Stimulated activated CD8-positive, alpha-beta memory T cell treated with anti-CD3 and anti-CD28 coated beads, Interleukin-7, amount 100 ng/mL, for 48 hours (primary cell): ENCODE data around the gene GPC4.

Source experiments
- DNase-seq, 2 donors: peaks; one replicate each; pipeline ENCODE4 v3.0.0-alpha.2; 2020; ENCODE audit warnings: low read depth in 1 of 2; ENCODE audit errors: extremely low read depth in 1 of 2

The GPC4 gene

DNA sequence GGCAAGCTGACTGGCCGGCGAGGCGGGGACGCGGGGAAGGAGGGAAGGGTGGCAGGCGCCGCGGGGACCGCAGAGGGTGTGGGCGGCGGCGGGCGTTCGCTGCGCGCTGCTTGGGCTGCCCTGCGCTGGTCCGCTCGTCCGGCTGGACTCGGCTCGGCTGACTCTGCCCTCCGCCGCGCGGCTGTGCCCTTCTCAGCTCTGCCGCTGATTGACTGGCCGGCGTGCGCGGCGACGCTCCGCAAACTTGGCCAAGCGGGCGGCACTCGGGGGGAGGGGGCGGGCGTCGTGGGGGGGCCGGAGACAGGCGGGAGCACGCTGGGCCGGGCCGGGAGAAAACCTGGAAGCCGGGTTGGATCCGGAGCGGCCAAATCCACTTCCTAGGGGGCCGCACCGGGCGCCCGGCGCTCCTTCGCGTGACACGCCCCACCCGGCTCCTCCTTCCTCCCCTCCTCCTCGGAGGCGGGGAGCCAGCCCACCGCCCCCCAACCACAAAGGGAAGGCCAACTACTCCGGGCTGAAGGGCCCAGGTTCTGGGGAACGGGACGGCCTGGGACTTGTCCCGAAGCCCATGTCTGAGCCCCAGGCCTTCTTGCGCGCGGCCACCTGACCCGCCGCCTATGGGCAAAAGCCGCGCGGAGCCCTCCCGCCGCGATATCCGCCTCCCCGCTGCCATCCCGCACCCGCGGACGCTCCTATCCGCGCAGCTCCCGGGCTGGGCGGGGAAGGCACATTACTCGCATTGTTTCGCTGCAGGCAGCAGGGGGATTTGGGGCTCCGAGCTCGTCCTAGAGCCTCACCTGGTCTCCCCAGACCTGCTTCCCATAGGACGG is at the start of gene GPC4:
Gene GPC4 (minus strand): TSS at position 214 of the 830 bp plus-strand sequence. CDS start 524 bp downstream, outside the sequence.
- no peak for DNase-seq

DNA sequence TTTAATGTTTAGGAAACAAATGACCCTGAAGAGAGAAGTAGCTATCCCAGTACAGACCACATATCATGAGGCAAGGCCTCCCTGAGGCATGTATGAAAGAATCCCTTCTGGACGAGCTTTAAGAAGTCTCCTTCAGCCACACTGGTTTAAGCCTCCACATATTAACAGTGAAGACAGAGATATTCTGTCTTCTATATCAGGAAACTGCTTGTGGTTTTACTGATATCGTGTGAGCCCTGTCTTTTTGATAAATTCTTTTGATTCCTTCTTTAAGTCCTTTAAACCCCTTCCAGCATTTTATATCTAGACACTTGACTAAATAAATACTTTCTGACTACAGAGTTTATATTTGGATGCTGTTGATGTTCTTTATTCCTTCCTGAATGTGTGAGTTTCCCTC is 45.9 kb upstream of the GPC4 start:
- no peak for DNase-seq

DNA sequence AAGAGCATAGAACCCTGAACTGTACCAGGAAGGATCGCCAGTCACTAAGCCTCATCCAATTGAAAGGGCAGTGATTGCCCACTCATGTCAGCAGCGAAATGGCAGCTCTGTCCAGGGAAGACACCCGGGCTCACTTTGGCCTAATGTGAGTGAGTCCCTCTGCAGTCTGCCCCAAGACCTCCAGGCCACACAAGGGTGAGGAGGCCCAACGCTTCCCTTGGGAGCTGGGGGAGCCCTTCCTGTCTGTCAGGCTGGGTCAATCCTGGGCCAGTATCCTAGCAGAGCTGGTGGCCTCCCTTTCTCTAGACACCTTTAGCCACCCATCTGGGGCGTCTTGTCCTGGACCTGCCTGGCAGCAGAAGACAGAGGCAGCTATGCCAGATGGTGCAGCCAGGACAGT is 39.6 kb upstream of the GPC4 start:
- no peak for DNase-seq

DNA sequence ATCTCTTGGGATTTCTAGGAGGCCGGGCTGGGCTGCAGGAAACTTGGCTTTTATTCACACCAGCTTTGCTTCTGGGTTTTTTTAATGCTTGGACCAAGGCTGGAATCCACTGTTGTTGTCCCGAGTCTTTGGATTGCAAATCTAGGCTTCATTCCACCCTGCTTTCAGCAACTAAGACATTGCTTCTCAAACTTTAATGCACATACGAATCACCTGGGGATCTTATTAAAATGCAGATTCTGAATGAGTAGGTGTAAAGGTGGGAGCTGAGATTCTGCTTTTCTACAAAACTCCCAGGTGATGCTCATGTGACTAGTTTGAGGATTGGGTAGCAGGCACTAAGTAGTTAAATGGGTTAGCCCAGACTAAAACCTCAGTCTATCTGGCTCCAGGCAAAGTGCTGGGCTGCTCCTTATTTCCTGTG is 39.2 kb upstream of the GPC4 start:
- no peak for DNase-seq

DNA sequence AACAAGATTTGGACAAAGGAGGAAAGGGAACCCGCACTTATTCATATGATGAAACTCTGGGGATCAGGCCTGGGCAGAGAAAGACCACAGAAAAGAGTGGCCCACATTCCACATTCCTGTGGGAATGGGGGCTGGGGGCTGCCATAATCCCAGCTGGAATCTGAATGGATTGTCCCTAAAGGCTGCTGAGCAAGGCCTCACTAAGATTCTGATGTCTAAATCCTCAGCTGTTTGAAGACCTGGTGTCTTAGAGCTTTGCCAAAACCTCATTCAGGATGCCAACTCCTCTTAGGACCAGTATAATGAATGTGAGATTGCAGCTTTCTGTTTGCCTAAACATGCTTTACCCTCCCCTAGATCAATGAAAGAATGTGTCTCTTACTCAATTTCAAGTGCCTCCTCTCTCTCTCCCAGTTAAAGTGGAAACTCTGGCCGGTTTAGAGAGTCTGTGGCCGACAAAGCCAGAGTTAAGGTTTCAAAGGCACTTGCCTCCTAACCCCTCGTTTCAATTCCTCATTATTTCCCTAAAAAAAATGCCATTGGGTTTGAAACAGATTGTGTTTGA is 33.3 kb upstream of the GPC4 start:
- no peak for DNase-seq

DNA sequence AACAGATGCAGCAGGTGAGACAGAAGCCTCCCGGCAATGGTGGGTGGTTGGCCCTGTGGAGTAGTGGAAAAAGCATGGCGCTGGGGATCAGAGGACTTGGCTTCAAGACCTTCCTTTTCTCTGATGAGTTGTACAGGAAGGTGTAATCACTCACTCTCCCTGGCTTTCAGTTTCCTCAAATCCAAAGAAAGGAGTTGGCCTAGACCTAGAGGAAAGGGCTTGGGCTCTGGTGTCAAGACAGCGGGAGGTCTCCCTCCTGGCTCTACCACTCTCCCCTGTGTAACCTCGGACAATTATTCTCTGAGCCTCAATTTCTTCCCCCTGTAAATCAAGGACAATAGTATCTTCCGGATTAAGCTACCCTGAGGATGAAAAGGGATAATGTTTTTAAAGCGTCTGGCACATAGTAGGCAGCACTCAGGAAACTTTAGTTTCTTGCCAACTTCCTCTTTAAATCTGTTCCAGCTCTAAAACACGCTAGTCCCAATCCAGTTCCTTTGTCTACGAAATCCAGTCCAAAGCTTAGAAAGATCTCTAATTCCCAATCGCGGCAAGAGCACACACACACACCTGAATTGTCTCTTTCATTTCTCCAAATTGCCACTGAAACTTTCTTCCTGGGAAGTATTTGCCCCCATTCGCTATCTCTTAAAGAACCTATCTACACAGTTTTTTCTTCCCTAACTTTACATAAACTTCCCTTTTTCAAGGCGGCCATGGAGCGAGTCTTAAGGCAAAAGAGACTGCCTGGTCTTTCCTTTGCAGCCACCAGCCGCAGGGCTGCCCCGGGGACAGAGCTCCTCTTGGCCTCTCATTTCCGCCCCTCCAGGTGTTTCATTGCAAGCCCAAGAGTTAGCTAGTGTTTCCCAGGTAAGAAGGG is 29.9 kb upstream of the GPC4 start:
- no peak for DNase-seq

DNA sequence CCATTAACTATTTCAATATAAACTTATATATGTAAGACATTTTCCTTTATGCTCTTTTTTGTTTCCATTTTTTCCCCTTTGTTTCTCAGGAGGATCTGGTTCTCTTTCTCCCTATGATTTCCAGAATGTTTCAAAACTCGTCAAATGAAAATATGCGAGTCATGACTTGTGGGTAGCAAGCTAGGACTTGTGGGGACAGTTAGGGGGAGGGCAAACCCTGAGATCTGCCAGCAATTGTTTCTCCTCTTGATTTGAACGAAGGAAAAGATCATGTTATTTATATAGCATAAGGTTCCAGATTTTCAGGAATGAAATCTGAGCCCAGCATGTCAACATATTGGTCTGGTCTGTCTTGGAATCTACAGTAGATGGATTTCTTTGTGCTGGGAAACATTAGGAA is 28.9 kb upstream of the GPC4 start:
- no peak for DNase-seq

DNA sequence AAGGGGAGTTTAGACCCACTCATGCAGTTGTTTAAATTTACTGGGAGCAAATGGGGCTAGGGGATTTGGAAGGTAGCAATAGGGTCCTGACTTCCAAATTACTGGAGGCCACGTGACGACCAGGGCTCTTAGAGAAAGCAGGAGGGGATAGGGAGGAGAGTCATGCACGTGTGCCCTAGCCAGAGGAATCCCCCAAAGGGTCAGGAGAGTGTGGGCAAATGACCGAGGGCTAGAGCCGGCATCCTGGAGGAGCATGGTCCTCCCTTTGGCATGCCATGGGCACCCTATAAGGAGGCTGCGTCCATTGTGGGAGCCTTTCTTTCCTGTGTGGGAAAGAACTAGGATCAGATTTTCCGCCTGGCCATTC is 25.5 kb upstream of the GPC4 start:
- DNase-seq, result no peak

DNA sequence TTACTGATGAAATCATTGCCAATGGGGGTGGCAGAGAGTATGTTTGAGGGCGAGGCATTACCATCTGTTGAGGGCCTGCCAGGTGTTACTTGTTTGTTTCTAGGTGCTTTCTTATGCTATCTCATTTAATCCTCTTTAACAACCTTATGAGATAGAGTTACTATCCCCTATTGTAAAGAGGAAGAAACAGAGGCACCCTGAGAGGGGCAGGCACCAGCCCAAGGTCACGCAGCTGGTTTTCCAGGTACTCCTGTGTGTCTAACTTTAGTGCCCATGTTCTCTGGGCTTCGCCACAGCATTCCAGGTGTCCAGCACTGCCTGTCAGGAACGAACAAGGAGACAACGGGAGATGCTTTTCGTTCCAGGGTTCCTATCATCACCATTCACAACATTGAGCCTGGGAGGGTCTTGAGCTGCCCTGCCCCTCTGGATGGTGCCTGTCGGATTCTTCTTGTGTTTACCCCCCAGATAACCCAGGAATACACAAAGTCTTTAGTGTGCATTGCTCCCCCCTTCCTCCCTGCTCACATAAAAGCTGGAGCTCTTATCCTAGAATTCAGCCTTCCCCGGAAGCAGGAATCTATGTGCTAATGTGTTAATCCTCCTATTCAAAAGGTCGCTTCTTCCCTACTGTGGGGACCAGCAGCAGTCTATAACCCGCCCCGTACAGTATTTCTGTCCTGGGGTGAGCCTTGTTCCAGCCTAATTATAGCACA is 24.9 kb upstream of the GPC4 start:
- DNase-seq, result no peak

DNA sequence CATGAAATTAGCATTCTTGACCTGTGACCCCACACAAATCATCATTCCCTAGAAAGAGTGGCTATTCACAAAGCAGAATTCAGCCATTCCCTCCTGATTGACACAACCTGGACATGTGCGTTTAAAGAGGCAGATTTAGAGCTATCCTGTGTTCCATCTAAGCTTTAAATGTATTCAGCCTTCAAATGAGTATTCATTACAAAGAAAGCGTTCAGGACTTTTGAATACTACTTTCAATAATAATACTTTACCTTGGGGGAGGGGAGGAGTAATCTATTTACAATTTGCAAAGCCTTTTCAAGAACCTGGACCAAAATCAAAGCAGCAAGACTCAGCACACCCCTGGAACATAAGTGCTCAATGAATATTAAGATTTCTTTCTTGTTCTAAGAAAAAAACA is 22.5 kb upstream of the GPC4 start:
- no peak for DNase-seq

DNA sequence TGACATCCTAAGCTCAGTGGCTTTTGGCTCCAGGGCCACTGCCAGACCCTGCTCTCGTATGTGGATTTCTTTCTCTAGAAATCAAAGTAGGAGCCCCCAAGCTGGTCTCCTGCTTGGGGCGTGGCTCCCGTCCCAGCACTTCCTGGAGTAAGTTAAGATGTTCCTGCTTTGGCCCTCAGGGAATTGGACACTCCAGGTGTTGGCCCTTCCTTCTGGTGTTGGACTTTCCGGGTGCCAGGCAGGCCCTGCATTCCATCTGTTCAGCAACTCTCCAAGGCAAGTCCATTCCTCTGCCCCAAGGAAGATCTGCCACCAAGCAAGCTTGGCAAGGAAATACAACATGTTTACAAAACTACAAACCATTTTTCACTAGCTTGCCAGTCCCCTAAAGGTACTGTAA is 22.1 kb upstream of the GPC4 start:
- DNase-seq, result no peak

DNA sequence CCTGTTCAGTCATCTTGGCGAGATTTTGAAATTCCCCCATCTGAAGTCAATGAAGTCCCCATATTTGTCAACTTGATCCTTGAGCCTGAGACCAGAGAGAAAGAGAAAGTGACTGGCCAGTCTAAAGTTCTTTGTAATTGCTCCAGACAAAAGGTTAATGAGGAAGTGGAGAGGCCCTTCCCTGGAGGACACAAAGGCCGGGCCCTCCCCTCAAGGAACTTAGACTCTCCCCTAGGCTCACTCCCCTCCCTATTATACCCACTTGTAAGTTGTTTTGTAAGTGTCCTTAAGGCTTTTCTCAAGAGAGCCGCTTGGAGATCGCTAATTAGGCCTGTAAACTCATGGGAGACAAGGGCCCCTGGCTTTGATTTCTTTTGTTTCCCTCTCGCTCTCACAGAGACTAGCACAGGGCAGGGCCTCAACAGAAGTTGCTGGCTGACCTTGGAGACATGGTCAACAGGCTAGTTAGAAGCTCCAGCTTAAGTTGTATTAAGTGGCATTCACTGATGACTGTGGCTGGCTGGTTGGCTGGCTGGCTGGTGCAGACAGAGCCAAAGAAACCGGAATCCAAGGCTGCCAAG is 20.3 kb upstream of the GPC4 start:
- DNase-seq, result no peak

DNA sequence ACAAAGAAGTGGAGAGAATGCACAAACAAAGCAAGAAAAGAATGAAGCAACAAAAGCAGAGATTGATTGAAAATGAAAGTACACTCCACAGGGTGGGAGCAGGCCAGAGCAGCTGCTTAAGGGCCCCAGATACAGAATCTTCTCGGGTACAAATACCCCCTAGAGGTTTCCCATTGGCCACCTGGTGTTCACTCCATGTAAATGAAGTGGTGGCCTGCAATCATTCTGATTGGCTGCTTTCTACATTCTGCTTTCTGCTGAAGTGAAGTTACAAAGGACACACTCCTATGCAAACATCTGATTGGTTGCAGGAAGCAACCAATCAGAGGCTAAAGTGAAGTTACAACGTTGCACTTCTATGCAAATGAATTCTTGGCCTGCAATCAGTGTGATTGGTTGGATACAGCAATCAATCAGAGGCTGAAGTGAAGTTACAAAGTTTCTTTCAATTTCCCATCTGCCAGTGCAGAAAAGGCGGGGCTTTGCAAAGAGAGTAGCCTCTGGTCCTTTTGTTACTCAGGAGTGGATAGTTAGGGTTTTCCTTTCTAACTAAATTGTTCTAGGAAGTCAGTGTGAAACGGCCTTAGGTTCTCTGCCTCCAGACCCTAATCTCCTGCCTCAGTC is 19.0 kb upstream of the GPC4 start:
- DNase-seq, result no peak

DNA sequence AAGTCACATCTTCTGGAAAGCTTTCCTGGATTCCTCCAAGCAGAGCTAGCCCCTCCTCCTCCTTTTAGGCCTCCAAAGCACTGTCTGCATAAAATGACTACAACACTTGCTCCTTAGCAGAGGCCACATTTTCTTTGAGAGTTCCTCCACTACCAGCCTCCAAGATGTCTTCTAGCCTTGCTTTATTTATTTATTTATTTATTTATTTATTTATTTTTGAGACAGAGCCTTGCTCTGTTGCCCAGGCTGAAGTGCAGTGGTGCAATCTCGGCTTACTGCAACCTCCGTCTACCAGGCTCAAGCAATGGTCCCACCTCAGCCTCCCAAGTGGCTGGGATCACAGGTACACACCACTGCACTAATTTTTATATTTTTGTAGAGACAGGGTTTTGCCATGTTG is 4.6 kb upstream of the GPC4 start:
- no peak for DNase-seq

DNA sequence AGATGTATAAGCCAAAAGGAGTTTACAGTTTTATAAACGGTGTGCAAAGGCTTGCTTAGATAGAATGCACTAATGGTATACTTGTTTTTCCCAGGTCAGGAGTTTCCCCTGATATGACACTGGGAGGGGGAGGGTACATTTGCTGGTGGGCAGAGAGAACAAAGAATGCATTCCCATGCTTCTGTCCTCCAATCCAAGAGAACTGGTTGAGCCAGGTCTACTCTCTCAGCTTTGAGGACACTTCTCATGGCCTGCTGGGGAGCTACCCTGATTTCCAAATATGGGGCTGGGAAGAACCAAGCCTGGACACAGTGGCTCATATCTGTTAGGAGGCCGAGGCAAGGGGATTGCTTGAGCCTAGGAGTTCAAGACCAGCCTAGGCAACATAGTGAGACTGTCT is 3.3 kb upstream of the GPC4 start:
- DNase-seq, result no peak

DNA sequence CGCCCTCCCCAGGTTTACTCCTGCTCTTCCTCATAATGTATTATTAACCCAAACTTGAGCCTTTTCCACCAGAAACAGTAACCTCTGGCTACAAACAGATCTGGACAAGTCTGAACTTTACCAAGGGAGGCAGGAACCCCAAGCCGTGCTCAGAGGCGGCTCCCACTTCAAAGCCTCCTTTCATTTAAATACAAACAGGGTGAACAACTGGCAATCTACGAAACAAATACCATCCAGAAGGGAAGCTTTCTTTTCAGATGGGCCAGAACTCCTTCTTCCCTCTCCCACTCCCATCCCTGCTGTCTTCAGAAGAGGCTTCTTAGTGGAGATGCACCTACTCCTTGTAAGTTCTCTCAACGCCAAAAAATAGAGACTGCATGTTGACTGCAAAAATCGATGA is 2.1 kb upstream of the GPC4 start:
- DNase-seq, result no peak

DNA sequence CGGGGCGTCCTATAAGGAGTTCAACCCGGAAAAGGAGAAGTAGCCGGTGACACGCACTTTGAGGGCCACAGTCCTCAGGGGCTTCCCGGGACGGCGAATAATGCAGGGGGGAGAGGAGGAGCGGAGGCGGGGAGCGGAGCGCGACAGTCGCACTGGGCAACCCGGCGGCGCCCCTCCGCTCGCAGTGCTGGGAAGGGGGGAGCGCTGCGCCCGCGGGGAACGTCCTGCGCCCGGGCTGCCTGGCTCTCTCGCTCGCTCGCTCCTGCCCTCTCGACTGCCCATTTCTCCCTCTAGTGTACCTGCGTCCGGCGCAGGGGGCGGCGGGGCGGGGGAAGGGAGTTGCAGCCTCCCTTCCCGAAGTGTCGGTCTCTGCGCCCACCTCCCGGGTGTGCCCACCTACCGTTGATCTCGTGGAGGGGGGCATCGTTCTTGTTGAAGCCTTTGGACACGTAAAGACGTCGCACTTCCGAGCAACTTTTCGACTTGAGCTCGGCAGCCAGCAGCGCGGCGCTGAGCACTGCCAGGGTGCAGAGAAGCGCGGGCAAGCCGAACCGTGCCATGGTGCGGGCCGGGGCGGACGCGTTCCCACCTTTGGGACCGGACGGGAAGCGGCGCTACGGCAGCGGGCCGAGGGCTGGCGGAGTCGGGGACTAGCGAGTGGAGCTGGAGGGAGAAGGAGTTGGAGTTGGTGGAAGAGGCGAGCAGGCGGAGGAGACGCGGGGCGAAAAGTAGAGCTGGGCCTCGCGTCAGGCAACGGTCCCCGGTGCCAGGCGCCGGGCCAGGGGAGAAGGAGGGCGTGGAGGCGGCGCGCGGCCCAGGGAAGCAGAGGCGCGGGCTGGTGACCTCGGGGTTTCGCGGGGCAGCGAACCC is 648 bp downstream of the GPC4 start:
- no peak for DNase-seq

DNA sequence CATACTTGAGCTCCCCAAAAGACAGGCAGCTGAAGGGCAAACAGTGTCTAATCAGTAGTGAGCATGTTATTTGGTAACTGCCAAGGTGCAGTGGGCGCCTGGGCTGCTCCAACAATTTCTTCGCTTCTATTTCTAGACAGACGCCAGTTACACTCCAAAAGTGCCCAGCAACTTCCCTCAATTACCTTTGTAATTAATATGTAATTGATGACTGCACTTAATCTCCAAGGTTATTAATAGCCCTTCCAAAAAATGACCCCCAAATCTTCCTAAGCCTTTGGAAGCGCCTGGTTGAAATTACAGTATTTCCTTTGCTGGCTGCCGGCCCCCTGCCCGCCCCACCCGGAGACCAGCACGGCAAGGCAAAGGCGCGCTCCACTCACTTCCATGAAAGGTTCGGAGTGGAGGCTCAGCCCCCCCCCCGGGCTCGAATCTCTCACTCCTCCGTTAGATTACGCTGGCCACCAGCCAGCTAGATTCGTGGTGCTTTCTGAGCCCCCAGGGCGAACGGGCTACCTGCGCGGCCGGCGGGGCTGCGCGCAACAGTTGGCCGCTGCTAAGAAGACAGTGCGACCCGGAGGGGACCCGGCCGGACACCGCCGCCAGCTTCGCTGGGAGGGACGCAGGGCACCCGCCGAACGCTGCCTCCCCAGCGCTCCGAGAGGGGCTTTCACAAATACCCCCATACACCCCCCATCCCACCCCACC is 1.9 kb downstream of the GPC4 start:
- no peak for DNase-seq

DNA sequence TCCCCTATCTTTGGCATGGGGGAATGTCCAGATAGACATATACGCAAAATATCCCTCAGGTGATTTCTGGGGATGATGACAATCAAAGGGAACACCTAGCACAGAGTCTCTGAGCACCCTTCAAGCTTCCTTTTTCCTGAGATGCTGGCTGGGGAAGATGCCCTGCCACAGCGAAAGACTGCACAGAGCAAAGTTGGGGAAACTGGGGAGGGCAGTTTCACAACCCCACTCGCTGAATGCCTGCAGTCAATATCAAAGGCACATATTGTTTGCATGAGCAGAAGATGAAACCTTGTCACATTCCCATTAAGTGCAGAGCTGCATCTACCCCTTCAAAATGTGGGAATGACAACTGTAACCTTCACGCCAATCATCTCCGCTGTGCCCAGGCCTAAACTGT is 2.6 kb downstream of the GPC4 start:
- DNase-seq, result no peak
